ENCODE measurements around the gene GCHFR.
A peak's percentile ranks its signal among the peaks of the same experiment; 100 is the strongest.

Gene GCHFR

DNA sequence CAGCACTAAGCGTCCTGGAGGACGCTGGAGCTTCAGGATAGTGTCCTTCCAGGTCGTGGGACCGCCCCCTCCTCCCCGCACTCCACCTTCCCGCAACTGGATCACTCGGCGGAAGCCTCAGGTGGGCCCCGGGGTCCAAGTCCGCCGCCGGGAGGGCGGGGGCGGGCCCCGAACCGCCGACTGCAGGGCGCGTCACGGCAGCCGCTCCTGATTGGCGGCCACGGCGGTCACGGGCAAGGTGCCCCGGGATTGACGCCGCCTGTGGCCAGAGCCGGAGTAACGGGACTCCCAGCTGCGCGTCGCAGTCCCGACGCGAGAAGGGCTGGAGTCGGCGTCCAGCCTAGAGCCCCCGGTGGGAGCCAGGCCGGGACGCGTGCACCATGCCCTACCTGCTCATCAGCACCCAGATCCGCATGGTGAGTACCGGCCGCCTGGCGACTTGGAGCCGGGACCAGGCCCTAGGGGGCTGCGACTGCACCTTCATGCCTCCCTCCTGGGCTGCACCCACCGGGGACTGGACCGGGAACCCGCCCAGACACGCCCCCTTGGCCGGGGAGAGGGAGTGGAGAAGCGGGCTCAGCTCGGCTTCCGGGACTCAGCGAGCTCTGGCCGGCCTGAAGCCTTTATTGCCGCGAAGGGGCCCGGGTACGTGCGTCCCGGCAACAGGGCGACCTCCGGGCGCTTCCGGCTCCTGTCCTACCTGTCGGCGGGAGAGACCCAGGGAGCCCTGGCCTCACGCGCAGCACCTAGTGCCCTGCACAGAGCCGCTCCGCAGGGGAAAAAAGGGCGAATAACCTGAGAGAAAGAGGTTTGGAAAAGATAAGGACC, at the start of gene GCHFR:
Gene GCHFR (plus strand): TSS at position 268 of the 828 bp plus-strand sequence. CDS start 113 bp downstream, at position 381.
- H3K4me3 Mint-ChIP-seq: peak within 1 kb of the TSS; percentile 69
- DNase-seq (ENCODE audit: low spot score in 2 of 2) (peak; percentile 23 to 33), ATAC-seq (replicated peaks; ENCODE audit: extremely low read depth, poor library complexity, severe bottlenecking) (peak; percentile 16)
- H3K27ac Mint-ChIP-seq (ENCODE audit: low read depth): peak within 1 kb of the TSS; percentile 81
- no peaks in the 10 kb centered on the region for H3K9me3 Mint-ChIP-seq
- H3K36me3 Mint-ChIP-seq (ENCODE audit: insufficient read depth): peaks cover 14% of the 10 kb centered on the region
- H3K4me1 Mint-ChIP-seq: peaks cover 31% of the 10 kb centered on the region
- H3K27me3 Mint-ChIP-seq: no peaks in the 10 kb centered on the region

DNA sequence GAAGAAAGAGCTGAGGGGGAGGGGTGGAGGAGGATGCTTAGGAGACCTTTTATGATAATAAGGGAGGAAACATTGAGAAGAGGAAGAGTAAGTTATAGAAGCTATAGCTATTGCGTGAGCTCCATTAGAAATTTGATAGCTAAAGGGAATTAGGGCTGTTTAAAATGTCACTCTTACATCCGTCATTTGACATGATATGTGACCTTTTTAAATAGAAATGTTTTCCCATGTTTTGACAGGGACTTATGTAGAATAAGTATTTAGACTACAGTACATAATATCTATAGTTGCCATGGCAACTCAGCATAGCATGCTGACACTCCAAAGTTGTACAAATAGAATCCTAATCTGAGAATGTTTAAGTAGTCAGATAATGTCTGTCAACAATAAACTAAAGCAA, 49.7 kb upstream of the GCHFR start:
- no peak overlapping the region for H3K27ac Mint-ChIP-seq (ENCODE audit: low read depth)
- H3K4me1 Mint-ChIP-seq: no peaks in the 10 kb centered on the region
- H3K27me3 Mint-ChIP-seq: no peaks in the 10 kb centered on the region
- peaks cover 4% of the 10 kb centered on the region for H3K36me3 Mint-ChIP-seq (ENCODE audit: insufficient read depth)
- no peaks in the 10 kb centered on the region for H3K9me3 Mint-ChIP-seq
- DNase-seq (ENCODE audit: low spot score in 2 of 2) (no peak), ATAC-seq (replicated peaks; ENCODE audit: extremely low read depth, poor library complexity, severe bottlenecking) (no peak)
- H3K4me3 Mint-ChIP-seq: no peak overlapping the region

DNA sequence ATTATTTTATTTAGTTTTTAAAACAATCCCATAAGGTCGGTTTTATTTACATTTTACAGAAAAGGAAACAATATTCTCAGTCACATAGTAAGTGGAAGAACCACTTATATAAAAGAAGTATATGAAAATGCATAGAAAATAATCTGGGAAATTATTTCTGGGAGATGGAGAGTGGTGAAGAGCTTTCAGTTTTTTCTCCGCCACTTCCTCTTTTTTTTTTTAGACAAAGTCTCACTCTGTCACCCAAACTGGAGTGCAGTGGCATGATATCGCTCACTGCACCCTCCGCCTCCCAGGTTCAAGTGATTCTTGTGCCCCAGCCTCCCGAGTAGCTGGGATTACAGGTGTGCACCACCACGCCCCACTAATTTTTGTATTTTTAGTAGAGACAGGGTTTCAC, 47.7 kb upstream of the GCHFR start:
- Mint-ChIP-seq H3K27me3 (no peaks in the 10 kb centered on the region), H3K27ac (ENCODE audit: low read depth) (no peak overlapping the region), H3K4me1 (no peaks in the 10 kb centered on the region), H3K4me3 (no peak overlapping the region), H3K36me3 (ENCODE audit: insufficient read depth) (no peaks in the 10 kb centered on the region), H3K9me3 (no peaks in the 10 kb centered on the region)
- ATAC-seq (replicated peaks; ENCODE audit: extremely low read depth, poor library complexity, severe bottlenecking) (no peak), DNase-seq (ENCODE audit: low spot score in 2 of 2) (no peak)

DNA sequence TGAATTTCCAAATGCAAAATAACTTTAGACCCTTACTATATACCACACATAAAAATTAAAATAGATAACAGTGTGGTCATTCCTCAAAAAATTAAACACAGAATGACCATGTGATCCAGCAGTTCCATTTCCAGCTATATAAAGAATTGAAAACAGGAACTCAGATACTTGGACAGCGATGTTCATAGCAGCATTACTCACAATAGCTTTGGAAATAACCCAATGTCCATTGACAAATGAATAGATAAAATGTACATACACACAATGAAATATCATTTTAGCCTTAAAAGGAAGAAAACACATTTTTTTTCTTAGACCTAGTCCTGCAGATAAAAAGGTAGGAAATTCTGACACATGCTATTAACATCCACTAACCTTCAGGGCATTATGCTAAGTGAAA, 42.2 kb upstream of the GCHFR start:
- no peaks in the 10 kb centered on the region for H3K36me3 Mint-ChIP-seq (ENCODE audit: insufficient read depth)
- no peak overlapping the region for H3K27ac Mint-ChIP-seq (ENCODE audit: low read depth)
- no peaks in the 10 kb centered on the region for H3K9me3 Mint-ChIP-seq
- no peak overlapping the region for H3K4me3 Mint-ChIP-seq
- H3K27me3 Mint-ChIP-seq: no peaks in the 10 kb centered on the region
- no peaks in the 10 kb centered on the region for H3K4me1 Mint-ChIP-seq
- DNase-seq (ENCODE audit: low spot score in 2 of 2): no peak
- ATAC-seq (replicated peaks; ENCODE audit: extremely low read depth, poor library complexity, severe bottlenecking): no peak

DNA sequence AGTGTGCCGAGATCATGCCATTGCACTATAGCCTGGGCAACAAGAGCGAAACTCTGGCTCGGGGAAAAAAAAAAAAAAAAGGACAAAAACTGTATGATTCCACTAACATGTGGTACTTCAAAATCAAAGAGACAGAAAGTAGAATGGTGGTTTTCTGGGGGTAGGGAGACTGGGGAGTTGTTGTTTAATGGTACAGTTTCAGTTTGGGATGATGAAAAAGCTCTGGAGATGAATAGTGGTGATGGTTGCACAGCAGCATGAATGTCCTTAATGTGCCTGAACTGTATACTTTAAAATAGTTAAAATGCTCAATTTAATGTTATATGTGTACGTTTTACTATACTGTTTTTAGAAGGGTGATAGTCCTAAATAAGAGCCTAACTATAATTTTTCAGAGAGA, 41.5 kb upstream of the GCHFR start:
- ATAC-seq (replicated peaks; ENCODE audit: extremely low read depth, poor library complexity, severe bottlenecking) (no peak), DNase-seq (ENCODE audit: low spot score in 2 of 2) (no peak)
- Mint-ChIP-seq H3K9me3 (no peaks in the 10 kb centered on the region), H3K27ac (ENCODE audit: low read depth) (no peak overlapping the region), H3K4me3 (no peak overlapping the region), H3K36me3 (ENCODE audit: insufficient read depth) (no peaks in the 10 kb centered on the region), H3K4me1 (no peaks in the 10 kb centered on the region), H3K27me3 (no peaks in the 10 kb centered on the region)

DNA sequence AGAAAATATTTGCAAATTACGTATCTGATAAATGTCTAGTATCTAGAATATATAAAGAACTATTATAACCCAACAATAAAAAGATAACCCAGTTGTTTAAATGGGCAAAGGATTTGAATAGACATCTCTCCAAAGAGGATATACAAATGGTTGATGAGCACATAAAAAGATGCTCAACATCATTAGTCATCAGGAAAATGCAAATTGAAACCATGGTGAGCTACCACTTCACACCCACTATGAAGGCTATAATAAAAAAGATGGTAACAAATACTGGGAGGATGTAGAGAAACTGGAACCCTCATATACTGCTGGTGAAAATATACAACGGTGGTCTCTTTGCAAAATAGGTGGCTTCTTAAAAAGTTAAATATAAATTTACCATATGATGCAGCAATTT, 40.9 kb upstream of the GCHFR start:
- no peaks in the 10 kb centered on the region for H3K27me3 Mint-ChIP-seq
- no peak overlapping the region for H3K4me3 Mint-ChIP-seq
- no peak overlapping the region for H3K27ac Mint-ChIP-seq (ENCODE audit: low read depth)
- H3K9me3 Mint-ChIP-seq: no peaks in the 10 kb centered on the region
- DNase-seq (ENCODE audit: low spot score in 2 of 2) (no peak), ATAC-seq (replicated peaks; ENCODE audit: extremely low read depth, poor library complexity, severe bottlenecking) (no peak)
- H3K36me3 Mint-ChIP-seq (ENCODE audit: insufficient read depth): no peaks in the 10 kb centered on the region
- no peaks in the 10 kb centered on the region for H3K4me1 Mint-ChIP-seq

DNA sequence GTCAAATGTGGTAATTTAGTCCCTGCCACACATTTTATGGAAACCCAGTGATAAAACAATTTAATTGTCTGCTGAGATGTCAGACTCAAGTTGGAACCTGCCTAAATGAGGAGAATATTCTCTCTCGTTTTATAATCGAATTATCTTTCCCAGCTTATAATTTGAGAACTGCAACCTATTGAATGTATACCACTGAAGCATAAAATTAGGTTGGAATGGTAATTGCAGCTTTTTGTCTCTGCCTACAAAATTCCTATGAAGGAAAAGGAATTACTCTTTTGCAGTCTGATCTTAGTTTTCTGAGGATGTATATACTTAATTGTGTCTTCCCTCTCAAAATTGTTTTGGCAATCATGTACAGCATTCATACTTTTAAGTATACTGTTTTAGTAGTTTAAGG, 39.9 kb upstream of the GCHFR start:
- no peaks in the 10 kb centered on the region for H3K4me1 Mint-ChIP-seq
- no peak overlapping the region for H3K4me3 Mint-ChIP-seq
- DNase-seq (ENCODE audit: low spot score in 2 of 2) (no peak), ATAC-seq (replicated peaks; ENCODE audit: extremely low read depth, poor library complexity, severe bottlenecking) (no peak)
- no peaks in the 10 kb centered on the region for H3K27me3 Mint-ChIP-seq
- no peak overlapping the region for H3K27ac Mint-ChIP-seq (ENCODE audit: low read depth)
- H3K36me3 Mint-ChIP-seq (ENCODE audit: insufficient read depth): peaks cover 2% of the 10 kb centered on the region
- H3K9me3 Mint-ChIP-seq: no peaks in the 10 kb centered on the region

DNA sequence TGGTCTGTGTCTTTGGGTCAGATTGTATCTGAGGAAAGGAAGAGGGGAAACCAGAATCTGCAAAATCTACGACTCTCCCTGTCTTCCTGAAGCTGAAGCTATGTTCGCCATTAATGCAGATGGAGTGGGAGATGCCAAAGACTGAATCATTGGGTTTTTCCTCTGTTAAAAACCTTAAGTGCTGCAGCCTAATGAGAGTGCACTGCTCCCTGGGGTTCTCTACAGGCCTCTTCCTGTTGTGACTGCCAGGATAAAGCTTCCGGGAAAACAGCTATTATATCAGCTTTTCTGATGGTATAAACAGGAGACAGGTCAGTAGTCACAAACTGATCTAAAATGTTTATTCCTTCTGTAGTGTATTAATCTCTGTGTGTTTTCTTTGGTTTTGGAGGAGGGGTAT, 32.8 kb upstream of the GCHFR start:
- Mint-ChIP-seq H3K27me3 (no peaks in the 10 kb centered on the region), H3K4me1 (no peaks in the 10 kb centered on the region), H3K27ac (ENCODE audit: low read depth) (no peak overlapping the region), H3K36me3 (ENCODE audit: insufficient read depth) (peaks cover 15% of the 10 kb centered on the region), H3K9me3 (no peaks in the 10 kb centered on the region), H3K4me3 (no peak overlapping the region)
- ATAC-seq (replicated peaks; ENCODE audit: extremely low read depth, poor library complexity, severe bottlenecking): no peak
- no peak for DNase-seq (ENCODE audit: low spot score in 2 of 2)

DNA sequence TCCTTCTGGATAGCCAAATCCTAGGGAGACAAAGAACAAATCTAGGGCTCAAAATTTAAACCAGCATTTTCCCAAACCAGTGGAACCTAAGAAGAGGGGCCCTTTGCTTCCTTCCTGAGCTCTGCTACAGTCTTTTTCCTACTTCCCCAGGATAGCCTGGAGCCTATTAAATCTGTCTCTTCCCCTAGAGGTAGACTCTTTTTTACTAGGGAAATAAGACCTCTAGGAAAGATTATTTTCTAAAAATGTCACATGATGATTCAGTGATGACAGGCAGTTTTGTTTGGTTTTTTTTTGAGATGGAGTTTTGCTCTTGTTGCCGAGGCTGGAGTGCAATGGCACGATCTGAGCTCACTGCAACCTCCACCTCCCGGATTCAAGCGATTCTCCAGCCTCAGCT, 27.3 kb upstream of the GCHFR start:
- no peaks in the 10 kb centered on the region for H3K9me3 Mint-ChIP-seq
- H3K4me3 Mint-ChIP-seq: no peak overlapping the region
- H3K4me1 Mint-ChIP-seq: no peaks in the 10 kb centered on the region
- ATAC-seq (replicated peaks; ENCODE audit: extremely low read depth, poor library complexity, severe bottlenecking) (no peak), DNase-seq (ENCODE audit: low spot score in 2 of 2) (no peak)
- no peak overlapping the region for H3K27ac Mint-ChIP-seq (ENCODE audit: low read depth)
- H3K36me3 Mint-ChIP-seq (ENCODE audit: insufficient read depth): peaks cover 31% of the 10 kb centered on the region
- no peaks in the 10 kb centered on the region for H3K27me3 Mint-ChIP-seq

DNA sequence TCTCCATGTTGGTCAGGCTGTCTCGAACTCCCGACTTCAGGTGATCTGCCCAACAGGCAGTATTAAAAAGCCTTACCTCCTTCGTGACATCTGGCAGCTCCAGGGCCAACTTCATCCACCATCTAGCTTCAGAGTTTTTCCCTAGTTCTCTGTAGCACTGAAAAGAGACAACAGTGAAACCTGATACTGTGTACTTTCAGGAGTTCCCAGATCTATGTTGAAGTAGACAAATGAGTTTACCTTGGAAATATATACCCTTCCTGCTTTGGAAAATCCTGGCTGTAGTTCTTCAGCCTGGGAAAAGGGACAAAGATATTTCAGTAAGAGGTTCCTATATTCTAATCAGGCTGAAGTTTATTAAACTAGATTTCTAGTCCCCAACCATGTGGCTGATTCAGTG, 26.8 kb upstream of the GCHFR start:
- peaks cover 31% of the 10 kb centered on the region for H3K36me3 Mint-ChIP-seq (ENCODE audit: insufficient read depth)
- no peaks in the 10 kb centered on the region for H3K9me3 Mint-ChIP-seq
- H3K4me3 Mint-ChIP-seq: no peak overlapping the region
- DNase-seq (ENCODE audit: low spot score in 2 of 2) (no peak), ATAC-seq (replicated peaks; ENCODE audit: extremely low read depth, poor library complexity, severe bottlenecking) (no peak)
- no peak overlapping the region for H3K27ac Mint-ChIP-seq (ENCODE audit: low read depth)
- no peaks in the 10 kb centered on the region for H3K27me3 Mint-ChIP-seq
- no peaks in the 10 kb centered on the region for H3K4me1 Mint-ChIP-seq

DNA sequence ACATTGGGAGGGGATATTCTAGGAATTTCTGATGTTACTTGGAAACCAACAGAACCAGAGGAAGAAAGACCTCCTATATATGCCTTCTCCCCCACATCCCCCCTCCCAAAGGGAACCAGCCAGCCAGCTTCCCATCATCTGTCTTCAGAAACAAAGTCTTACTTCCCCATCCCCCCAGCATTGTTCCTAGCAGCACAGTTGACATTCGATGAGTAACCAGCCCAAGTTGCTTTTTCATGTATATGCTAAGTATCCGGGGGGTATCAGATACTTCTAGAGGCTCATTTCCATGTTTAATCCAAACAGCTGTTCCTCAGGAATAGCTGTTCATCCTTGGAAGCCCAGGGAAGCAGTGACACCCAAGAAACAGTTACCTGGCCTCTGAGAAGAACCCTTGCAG, 24.8 kb upstream of the GCHFR start:
- H3K27me3 Mint-ChIP-seq: no peaks in the 10 kb centered on the region
- H3K36me3 Mint-ChIP-seq (ENCODE audit: insufficient read depth): peaks cover 32% of the 10 kb centered on the region
- H3K9me3 Mint-ChIP-seq: no peaks in the 10 kb centered on the region
- H3K4me3 Mint-ChIP-seq: no peak overlapping the region
- H3K4me1 Mint-ChIP-seq: peaks cover 14% of the 10 kb centered on the region
- H3K27ac Mint-ChIP-seq (ENCODE audit: low read depth): peak overlapping the region; percentile 16
- no peak for ATAC-seq (replicated peaks; ENCODE audit: extremely low read depth, poor library complexity, severe bottlenecking)
- DNase-seq (ENCODE audit: low spot score in 2 of 2): no peak

DNA sequence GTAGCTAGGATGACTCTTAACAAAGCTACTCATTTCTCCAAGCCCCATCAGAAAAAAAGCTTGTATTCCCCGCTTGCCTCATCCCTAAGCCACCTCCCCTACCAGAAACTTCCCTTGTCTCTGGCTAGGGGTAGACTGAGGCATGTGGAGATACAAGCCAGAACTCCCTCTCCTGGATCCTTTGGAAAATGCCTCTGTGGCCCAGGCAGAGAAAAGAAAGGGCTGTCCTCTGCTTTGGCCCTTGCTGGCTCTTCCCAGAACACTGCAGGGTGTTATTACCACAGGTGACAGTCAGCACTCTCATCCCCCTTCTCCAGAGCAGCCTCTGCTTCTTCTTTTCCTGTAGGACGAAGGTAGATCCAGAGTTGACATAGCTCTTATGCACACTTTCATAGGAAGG, 24.0 kb upstream of the GCHFR start:
- DNase-seq (ENCODE audit: low spot score in 2 of 2): no peak
- H3K4me1 Mint-ChIP-seq: peaks cover 19% of the 10 kb centered on the region
- peaks cover 29% of the 10 kb centered on the region for H3K36me3 Mint-ChIP-seq (ENCODE audit: insufficient read depth)
- H3K4me3 Mint-ChIP-seq: no peak overlapping the region
- ATAC-seq (replicated peaks; ENCODE audit: extremely low read depth, poor library complexity, severe bottlenecking): no peak
- H3K27me3 Mint-ChIP-seq: no peaks in the 10 kb centered on the region
- H3K27ac Mint-ChIP-seq (ENCODE audit: low read depth): no peak overlapping the region
- H3K9me3 Mint-ChIP-seq: no peaks in the 10 kb centered on the region

DNA sequence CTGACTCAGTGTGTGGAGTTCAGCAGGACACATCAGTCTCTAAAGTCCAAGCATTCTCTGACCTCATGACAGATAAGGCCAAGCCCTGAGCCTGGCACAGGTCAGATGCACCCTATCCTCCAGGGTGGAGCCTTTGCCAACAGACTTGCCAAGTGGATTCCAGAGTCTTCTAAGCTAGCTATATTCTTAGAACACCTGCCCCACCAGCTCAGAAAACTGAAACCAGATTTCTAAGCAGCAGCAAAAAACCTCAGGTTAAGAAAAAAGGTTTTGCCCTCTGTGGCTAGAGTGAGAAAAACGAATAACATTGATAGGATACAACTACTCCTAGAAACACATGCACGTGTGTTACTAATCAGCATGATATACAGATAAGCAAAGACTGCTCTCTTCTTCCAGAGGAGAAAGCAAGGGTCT, 20.4 kb upstream of the GCHFR start:
- Mint-ChIP-seq H3K27me3 (no peaks in the 10 kb centered on the region), H3K27ac (ENCODE audit: low read depth) (peak overlapping the region; percentile 90), H3K36me3 (ENCODE audit: insufficient read depth) (peaks cover 28% of the 10 kb centered on the region)

More for the DNA sequence above, 20.4 kb upstream of the GCHFR start:
- DNase-seq (ENCODE audit: low spot score in 2 of 2): no peak
- Mint-ChIP-seq H3K4me1 (peaks cover 29% of the 10 kb centered on the region), H3K9me3 (no peaks in the 10 kb centered on the region), H3K4me3 (peak overlapping the region; percentile 51)
- ATAC-seq (replicated peaks; ENCODE audit: extremely low read depth, poor library complexity, severe bottlenecking): peak; percentile 68

All from central memory CD8-positive, alpha-beta T cell (primary cell).